ENCODE measurements around the gene SEC22A. TPM values are rescaled to one million over a fixed set of nuclear protein-coding genes. Genes with fewer than 3 reads are reported as not detected.

Gene SEC22A
- polyA plus RNA-seq, 1 experiment: 16.8 TPM

DNA sequence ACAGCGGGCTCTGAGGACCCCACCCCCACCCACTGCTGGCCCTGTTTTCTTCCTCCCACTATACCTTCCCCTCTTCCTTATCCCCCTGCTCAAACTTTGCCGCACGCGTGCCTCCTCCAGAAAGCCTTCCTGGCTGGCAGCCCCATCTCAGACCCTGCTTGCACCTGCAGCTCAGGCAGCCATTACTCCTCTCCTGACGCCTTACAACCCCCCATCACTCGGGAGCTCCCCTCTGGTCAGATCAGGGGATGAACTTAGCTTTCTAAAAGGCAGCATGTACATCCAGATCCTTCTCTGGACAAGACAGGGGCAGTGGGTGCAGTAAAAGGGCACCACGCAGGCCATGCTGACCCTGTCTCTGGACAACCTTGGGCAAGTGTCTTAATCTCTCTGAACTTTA, 94.5 kb downstream of the SEC22A start:
- POLR2A ChIA-PET: no interaction called here
- TF ChIP-seq, protein P1, sequence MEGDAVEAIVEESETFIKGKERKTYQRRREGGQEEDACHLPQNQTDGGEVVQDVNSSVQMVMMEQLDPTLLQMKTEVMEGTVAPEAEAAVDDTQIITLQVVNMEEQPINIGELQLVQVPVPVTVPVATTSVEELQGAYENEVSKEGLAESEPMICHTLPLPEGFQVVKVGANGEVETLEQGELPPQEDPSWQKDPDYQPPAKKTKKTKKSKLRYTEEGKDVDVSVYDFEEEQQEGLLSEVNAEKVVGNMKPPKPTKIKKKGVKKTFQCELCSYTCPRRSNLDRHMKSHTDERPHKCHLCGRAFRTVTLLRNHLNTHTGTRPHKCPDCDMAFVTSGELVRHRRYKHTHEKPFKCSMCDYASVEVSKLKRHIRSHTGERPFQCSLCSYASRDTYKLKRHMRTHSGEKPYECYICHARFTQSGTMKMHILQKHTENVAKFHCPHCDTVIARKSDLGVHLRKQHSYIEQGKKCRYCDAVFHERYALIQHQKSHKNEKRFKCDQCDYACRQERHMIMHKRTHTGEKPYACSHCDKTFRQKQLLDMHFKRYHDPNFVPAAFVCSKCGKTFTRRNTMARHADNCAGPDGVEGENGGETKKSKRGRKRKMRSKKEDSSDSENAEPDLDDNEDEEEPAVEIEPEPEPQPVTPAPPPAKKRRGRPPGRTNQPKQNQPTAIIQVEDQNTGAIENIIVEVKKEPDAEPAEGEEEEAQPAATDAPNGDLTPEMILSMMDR (IDR thresholded peaks at IDR 0.05; ENCODE audit: insufficient read depth, low read depth, low read length): no peak
- no peaks in the 10 kb centered on the region for H3K36me3 ChIP-seq (ENCODE audit: control insufficient read depth, insufficient read depth, low read length)
- peaks cover 5% of the 10 kb centered on the region for H3K27me3 ChIP-seq (ENCODE audit: control insufficient read depth, insufficient read depth, low read length)
- CTCF ChIA-PET: interaction anchor here (0.9 to 1.0 kb wide), 2 partner anchors 8 to 193 kb away, joined by 3 to 5 read pairs; no protein-coding TSS in a partner anchor
- no peak for DNase-seq (ENCODE audit: low read depth)
- no peak overlapping the region for H3K4me3 ChIP-seq (ENCODE audit: low read depth, low read length)

DNA sequence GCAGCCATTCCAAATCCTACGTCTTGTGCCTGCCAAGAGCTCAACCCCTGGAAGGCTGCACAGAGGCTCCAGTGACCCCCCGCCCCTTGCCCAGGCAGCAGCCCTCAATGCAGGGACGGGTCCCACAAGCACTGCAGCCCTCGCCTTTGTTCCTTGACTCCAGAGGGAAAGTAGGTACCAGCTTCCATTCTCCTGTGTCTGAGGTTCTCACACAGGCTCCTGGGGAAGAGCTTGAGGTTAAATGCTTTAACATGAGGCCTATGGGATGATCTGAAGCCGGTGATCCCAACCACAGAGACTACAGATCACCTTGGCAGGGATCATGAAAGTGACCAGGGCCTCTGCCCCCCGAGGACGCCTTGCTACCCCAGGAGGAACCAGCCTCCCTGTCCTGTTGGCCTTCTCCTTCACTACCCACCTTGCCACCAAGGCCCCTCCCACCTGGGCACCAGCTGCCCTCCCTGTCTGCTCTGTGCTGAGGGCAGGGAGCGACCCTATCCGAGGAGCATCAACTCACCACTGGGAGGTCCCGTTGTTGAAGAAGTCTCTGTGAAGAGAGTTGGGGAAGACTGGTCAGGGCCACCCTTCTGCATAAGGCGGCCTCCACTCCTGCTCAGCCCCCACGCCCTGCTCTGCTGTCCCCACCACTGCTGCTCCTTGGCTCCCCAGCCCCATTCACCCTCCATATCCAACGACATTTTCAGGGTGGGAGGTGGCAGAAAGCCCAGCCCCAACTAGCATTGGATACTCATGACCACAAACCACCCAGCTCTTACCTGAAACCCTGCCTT, 95.3 kb downstream of the SEC22A start:
- TF ChIP-seq, protein P1 (IDR thresholded peaks at IDR 0.05; ENCODE audit: insufficient read depth, low read depth, low read length): no peak
- Histone ChIP-seq H3K27me3 (ENCODE audit: control insufficient read depth, insufficient read depth, low read length) (peaks cover 5% of the 10 kb centered on the region), H3K36me3 (ENCODE audit: control insufficient read depth, insufficient read depth, low read length) (no peaks in the 10 kb centered on the region), H3K4me3 (ENCODE audit: low read depth, low read length) (no peak overlapping the region)
- DNase-seq (ENCODE audit: low read depth): no peak
- ChIA-PET POLR2A (no interaction called here), CTCF (interaction anchor here (0.9 to 1.0 kb wide), 3 partner anchors 7 to 193 kb away, joined by 3 to 5 read pairs (median 3); no protein-coding TSS in a partner anchor)

DNA sequence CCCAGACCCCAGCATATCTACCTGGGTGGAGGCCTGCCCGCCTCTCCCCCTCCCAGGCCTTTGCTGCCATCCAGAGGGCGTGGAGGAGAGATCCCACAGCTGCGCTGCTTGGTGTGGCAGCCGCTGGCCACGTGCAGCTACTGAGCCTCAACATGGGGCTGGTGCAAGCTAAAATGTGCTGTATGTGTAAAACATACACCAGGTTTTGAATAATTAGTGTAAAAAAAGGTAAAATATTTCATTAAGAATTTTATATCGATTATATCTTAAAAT, 95.8 kb downstream of the SEC22A start:
- TF ChIP-seq, protein P1 (IDR thresholded peaks at IDR 0.05; ENCODE audit: insufficient read depth, low read depth, low read length): no peak
- ChIA-PET POLR2A (no interaction called here), CTCF (interaction anchor here (1.0 kb wide), 1 partner anchor 9 kb away, joined by 3 read pairs; no protein-coding TSS in a partner anchor)
- no peak for DNase-seq (ENCODE audit: low read depth)
- H3K36me3 ChIP-seq (ENCODE audit: control insufficient read depth, insufficient read depth, low read length): no peaks in the 10 kb centered on the region
- peaks cover 5% of the 10 kb centered on the region for H3K27me3 ChIP-seq (ENCODE audit: control insufficient read depth, insufficient read depth, low read length)
- H3K4me3 ChIP-seq (ENCODE audit: low read depth, low read length): no peak overlapping the region

DNA sequence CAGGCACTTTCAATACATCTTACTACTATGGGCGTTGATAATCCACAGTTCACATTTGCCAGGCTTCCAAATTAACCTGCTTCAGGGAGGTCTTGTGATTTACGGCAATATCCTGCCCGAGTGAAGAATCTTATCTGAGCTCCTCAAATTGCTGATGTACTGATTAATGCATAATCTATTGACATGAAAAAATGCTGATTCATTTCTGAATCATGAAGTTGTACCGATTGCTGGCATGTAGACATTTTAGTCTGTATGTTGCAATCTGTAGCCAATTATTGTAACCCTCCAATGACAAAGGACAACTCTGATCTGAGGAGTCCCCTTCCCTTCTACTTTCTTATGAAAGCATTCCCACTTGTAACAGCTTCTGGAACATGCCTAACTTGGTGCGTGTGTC, 97.2 kb downstream of the SEC22A start:
- no peaks in the 10 kb centered on the region for H3K36me3 ChIP-seq (ENCODE audit: control insufficient read depth, insufficient read depth, low read length)
- ChIA-PET POLR2A (no interaction called here), CTCF (interaction anchor here (0.7 to 1.4 kb wide), 2 partner anchors 16 to 190 kb away, joined by 4 read pairs; no protein-coding TSS in a partner anchor)
- no peak for DNase-seq (ENCODE audit: low read depth)
- H3K27me3 ChIP-seq (ENCODE audit: control insufficient read depth, insufficient read depth, low read length): peaks cover 5% of the 10 kb centered on the region
- TF ChIP-seq, protein P1 (IDR thresholded peaks at IDR 0.05; ENCODE audit: insufficient read depth, low read depth, low read length): no peak
- no peak overlapping the region for H3K4me3 ChIP-seq (ENCODE audit: low read depth, low read length)

DNA sequence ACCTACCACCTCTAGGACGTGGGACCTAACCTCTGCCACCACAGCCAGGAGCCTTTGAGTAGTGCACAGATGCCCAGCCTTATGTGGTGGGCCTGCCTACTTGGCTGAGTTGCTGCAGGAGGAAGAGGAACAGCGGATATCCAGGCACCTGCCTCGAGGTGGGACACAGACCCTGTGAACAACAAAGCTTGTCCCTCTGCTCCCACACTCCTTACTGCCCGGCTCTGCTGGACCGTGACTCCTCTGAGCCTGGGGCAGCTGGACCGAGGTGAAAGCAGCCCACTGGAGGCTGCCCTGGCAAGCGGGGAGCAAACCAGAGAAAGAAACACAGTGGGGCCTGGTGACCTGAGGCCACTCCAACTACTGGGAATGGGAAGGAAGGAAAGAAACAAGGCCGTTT, 97.8 kb downstream of the SEC22A start:
- TF ChIP-seq, protein P1 (IDR thresholded peaks at IDR 0.05; ENCODE audit: insufficient read depth, low read depth, low read length): no peak
- no peaks in the 10 kb centered on the region for H3K36me3 ChIP-seq (ENCODE audit: control insufficient read depth, insufficient read depth, low read length)
- no peak overlapping the region for H3K4me3 ChIP-seq (ENCODE audit: low read depth, low read length)
- DNase-seq (ENCODE audit: low read depth): no peak
- H3K27me3 ChIP-seq (ENCODE audit: control insufficient read depth, insufficient read depth, low read length): peaks cover 5% of the 10 kb centered on the region
- CTCF ChIA-PET: interaction anchor here (1.0 to 1.1 kb wide), 2 partner anchors 10 to 15 kb away, joined by 3 read pairs; no protein-coding TSS in a partner anchor
- POLR2A ChIA-PET: no interaction called here

Data from BJ (cell line).